ENCODE data around the gene TPCN1. TPM values are rescaled to one million over a fixed set of nuclear protein-coding genes. Genes with fewer than 3 reads are reported as not detected.

Gene TPCN1
- polyA plus RNA-seq: 10 to 100 TPM; 26.4 to 41.7 (median 36.1) TPM

GRCh38 chr12:113221181-113221996 is at the start of gene TPCN1:
Gene TPCN1, plus strand, starts transcription at chr12:113221464. Its CDS starts 5,389 bp downstream, at chr12:113226853.
- no peak within 1 kb of the TSS for H3K27ac ChIP-seq (ENCODE audit: low read depth, low read length)
- 0 to 1% (median 1%) methylated on average over 56 to 68 of the region's 68 CpGs for WGBS, 3 donors

GRCh38 chr12:113171543-113171942 is 49.7 kb upstream of the TPCN1 start:
- H3K27ac ChIP-seq (ENCODE audit: low read depth, low read length): no peak overlapping the region
- 97% methylated on average over 9 of the region's 9 CpGs for WGBS, 3 donors

- H3K27ac ChIP-seq (ENCODE audit: low read depth, low read length): no peak overlapping the region
- 93 to 95% (median 95%) methylated on average over 20 of the region's 20 CpGs for WGBS, 3 donors
These were observed 49.1 kb upstream of the TPCN1 start for GRCh38 chr12:113172185-113172584.

- H3K27ac ChIP-seq (ENCODE audit: low read depth, low read length): no peak overlapping the region
- 82 to 95% (median 94%) methylated on average over 7 of the region's 7 CpGs for WGBS, 3 donors
These were observed 48.1 kb upstream of the TPCN1 start for GRCh38 chr12:113173081-113173698.

GRCh38 chr12:113174461-113175384 is 46.5 kb upstream of the TPCN1 start:
- H3K27ac ChIP-seq (ENCODE audit: low read depth, low read length): no peak overlapping the region
- WGBS, 3 donors: 55 to 60% (median 57%) methylated on average over 30 to 32 of the region's 32 CpGs

- H3K27ac ChIP-seq (ENCODE audit: low read depth, low read length): no peak overlapping the region
- 85 to 98% (median 96%) methylated on average over 12 to 14 of the region's 14 CpGs for WGBS, 3 donors
These were observed 42.2 kb upstream of the TPCN1 start for GRCh38 chr12:113179023-113179422.

GRCh38 chr12:113180333-113180732 is 40.9 kb upstream of the TPCN1 start:
- WGBS, 3 donors: 70 to 81% (median 79%) methylated on average over 4 of the region's 4 CpGs
- no peak overlapping the region for H3K27ac ChIP-seq (ENCODE audit: low read depth, low read length)

- 80 to 92% (median 91%) methylated on average over 3 of the region's 3 CpGs for WGBS, 3 donors
- H3K27ac ChIP-seq (ENCODE audit: low read depth, low read length): no peak overlapping the region
These were observed 39.3 kb upstream of the TPCN1 start for GRCh38 chr12:113181975-113182374.

GRCh38 chr12:113183030-113183589 is 38.2 kb upstream of the TPCN1 start:
- H3K27ac ChIP-seq (ENCODE audit: low read depth, low read length): no peak overlapping the region
- WGBS, 3 donors: 89 to 97% (median 96%) methylated on average over 11 of the region's 11 CpGs

- 26 to 29% (median 26%) methylated on average over 26 of the region's 26 CpGs for WGBS, 3 donors
- no peak overlapping the region for H3K27ac ChIP-seq (ENCODE audit: low read depth, low read length)
These were observed 37.0 kb upstream of the TPCN1 start for GRCh38 chr12:113184098-113184899.

GRCh38 chr12:113184900-113185179 is 36.4 kb upstream of the TPCN1 start:
- 0% methylated on average over 20 of the region's 20 CpGs for WGBS, 3 donors
- peak overlapping the region; percentile 83 for H3K27ac ChIP-seq (ENCODE audit: low read depth, low read length)

GRCh38 chr12:113185180-113186032 is 35.9 kb upstream of the TPCN1 start, which contains the start of the genes DDX54 and RITA1:
Gene DDX54, minus strand, starts transcription at chr12:113185478. Its CDS starts 27 bp downstream, at chr12:113185451.
Gene RITA1, plus strand, starts transcription at chr12:113185721. Its CDS starts 1,026 bp downstream, at chr12:113186747.
- H3K27ac ChIP-seq (ENCODE audit: low read depth, low read length): peak within 1 kb of the TSS; percentile 83
- WGBS, 3 donors: 0% methylated on average over 89 of the region's 89 CpGs

- H3K27ac ChIP-seq (ENCODE audit: low read depth, low read length): no peak overlapping the region
- 6 to 11% (median 8%) methylated on average over 11 of the region's 11 CpGs for WGBS, 3 donors
These were observed 35.3 kb upstream of the TPCN1 start for GRCh38 chr12:113186033-113186365.

- no peak overlapping the region for H3K27ac ChIP-seq (ENCODE audit: low read depth, low read length)
- WGBS, 3 donors: 58 to 89% (median 78%) methylated on average over 16 of the region's 16 CpGs
These were observed 34.5 kb upstream of the TPCN1 start for GRCh38 chr12:113186666-113187325.

- no peak overlapping the region for H3K27ac ChIP-seq (ENCODE audit: low read depth, low read length)
- 79 to 91% (median 90%) methylated on average over 2 of the region's 2 CpGs for WGBS, 3 donors
These were observed 31.9 kb upstream of the TPCN1 start for GRCh38 chr12:113189361-113189760.

- 87 to 94% (median 88%) methylated on average over 4 of the region's 4 CpGs for WGBS, 3 donors
- no peak overlapping the region for H3K27ac ChIP-seq (ENCODE audit: low read depth, low read length)
These were observed 30.5 kb upstream of the TPCN1 start for GRCh38 chr12:113190761-113191160.

Data from adipose tissue (tissue), 3 donors.